SU-DHL-6 (cell line): ENCODE results near the gene SRGAP1.

Experiments
- H2AFZ ChIP-seq: fragments of 200-600 bp; sonication (generic); 2 replicates; pipeline ENCODE4 v1.6.1; 2014; ENCODE audit warnings: low read depth, mild to moderate bottlenecking, moderate library complexity, mixed read lengths, antibody characterized with exemption, low read length; ENCODE audit not compliant: severe bottlenecking
- H3F3A ChIP-seq: fragments of 200-600 bp; shearing (Covaris generic); 2 replicates; pipeline ENCODE4 v1.6.0; 2016; ENCODE audit warnings: antibody characterized with exemption, mild to moderate bottlenecking; ENCODE audit not compliant: insufficient read depth
- H3K27ac ChIP-seq: fragments of 200-600 bp; sonication (generic); 2 replicates; pipeline ENCODE4 v1.5.1; 2016; ENCODE audit warnings: low read depth, mild to moderate bottlenecking, low read length, moderate library complexity, mixed read lengths
- H3K27me3 ChIP-seq: fragments of 200-600 bp; sonication (generic), shearing (Covaris generic); 2 replicates; pipeline ENCODE4 v1.6.0; 2014; ENCODE audit warnings: mild to moderate bottlenecking, low read length
- H3K36me3 ChIP-seq: fragments of 200-600 bp; sonication (generic); 2 replicates; pipeline ENCODE4 v1.6.1; 2014; ENCODE audit warnings: mild to moderate bottlenecking, low read length, mixed read lengths
- H3K4me2 ChIP-seq: fragments of 300-600, 200-600 bp; shearing (Covaris generic), sonication (generic); 2 replicates; pipeline ENCODE4 v1.6.0; 2014; ENCODE audit warnings: low read length, low read depth, mild to moderate bottlenecking; ENCODE audit not compliant: poor library complexity, severe bottlenecking
- H3K4me3 ChIP-seq: fragments of 200-600 bp; sonication (generic); 2 replicates; pipeline ENCODE4 v1.5.1; 2014; ENCODE audit warnings: antibody characterized with exemption, low read length, mild to moderate bottlenecking, mixed read lengths; ENCODE audit not compliant: insufficient read depth, poor library complexity, severe bottlenecking
- H3K79me2 ChIP-seq: fragments of 200-600 bp; sonication (generic); 2 replicates; pipeline ENCODE4 v1.6.1; 2014; ENCODE audit warnings: mild to moderate bottlenecking, low read length, moderate library complexity; ENCODE audit not compliant: insufficient read depth
- H3K9ac ChIP-seq: fragments of 200-600 bp; sonication (generic); 2 replicates; pipeline ENCODE4 v1.7.0; 2014; ENCODE audit warnings: mild to moderate bottlenecking, low read length
- H3K9me2 ChIP-seq: fragments of 200-600 bp; sonication (generic); replicated peaks from 2 replicates; pipeline ENCODE4 v1.6.1; 2014; ENCODE audit warnings: low read length; ENCODE audit not compliant: insufficient read depth
- H3K9me3 ChIP-seq: fragments of 200-600 bp; sonication (generic); 2 replicates; pipeline ENCODE4 v1.6.1; 2014; ENCODE audit warnings: low read length, mixed read lengths; ENCODE audit not compliant: insufficient read depth
- H4K20me1 ChIP-seq: fragments of 200-600 bp; sonication (generic); 2 replicates; pipeline ENCODE4 v1.6.1; 2014; ENCODE audit warnings: low read depth, mild to moderate bottlenecking, antibody characterized with exemption, low read length, moderate library complexity, mixed read lengths
- EZH2phosphoT487 ChIP-seq: fragments of 200-600 bp; sonication (generic), shearing (Covaris generic); conservative IDR thresholded peaks from 2 replicates; pipeline ENCODE4 v1.6.1; 2018; ENCODE audit warnings: mild to moderate bottlenecking, antibody characterized with exemption, low read length, moderate library complexity, mixed read lengths
- TF ChIP-seq, protein P1 (sequence below): fragments of 200-600 bp; sonication (generic); IDR thresholded peaks from one replicate; pipeline ENCODE4 v1.5.1; 2017; ENCODE audit warnings: antibody characterized with exemption, mild to moderate bottlenecking, low read length, moderate library complexity; ENCODE audit not compliant: insufficient read depth, poor library complexity, severe bottlenecking

The SRGAP1 gene

DNA sequence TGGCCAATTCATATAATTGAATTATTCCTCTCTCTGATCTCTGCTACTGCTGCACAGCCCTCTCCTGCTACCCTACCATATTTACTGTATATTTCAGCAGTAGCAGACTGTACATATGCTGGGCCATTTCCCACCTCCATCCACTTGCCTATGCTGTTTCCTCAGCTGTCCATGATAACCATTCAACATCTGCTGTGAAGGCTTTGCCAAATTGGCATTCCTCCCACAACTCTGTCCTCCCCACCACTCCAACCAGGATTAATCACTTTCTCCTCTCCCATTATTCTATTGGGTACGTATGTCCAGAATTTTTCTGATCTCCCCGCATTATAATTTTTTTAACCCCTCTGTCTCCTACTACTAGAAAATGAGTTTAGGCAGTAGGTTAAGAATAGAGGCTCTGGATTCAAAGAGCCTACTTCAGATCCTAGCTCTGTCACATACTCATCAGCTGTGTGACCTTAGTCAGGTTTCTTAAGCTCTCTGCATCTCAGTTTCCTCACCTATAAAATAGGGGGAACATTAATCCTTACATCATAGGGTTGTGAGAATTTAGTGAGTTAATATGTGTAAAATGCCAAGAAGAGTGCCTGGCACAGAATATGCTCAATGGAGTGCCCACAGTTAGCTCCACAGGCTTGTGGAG lies 254.3 kb downstream of the SRGAP1 start:
- Histone ChIP-seq H3K9me2 (no peaks in the 10 kb centered on the region), H3K79me2 (no peaks in the 10 kb centered on the region), H3K9me3 (no peaks in the 10 kb centered on the region), H3K27ac (no peak overlapping the region), H3K27me3 (no peaks in the 10 kb centered on the region), H2AFZ (no peak overlapping the region), H3F3A (no peaks in the 10 kb centered on the region), H3K36me3 (no peaks in the 10 kb centered on the region), H4K20me1 (no peaks in the 10 kb centered on the region), H3K4me2 (no peak overlapping the region), H3K4me3 (no peak overlapping the region), H3K9ac (no peak overlapping the region)
- TF ChIP-seq EZH2phosphoT487 = no peak
- TF ChIP-seq, protein P1, sequence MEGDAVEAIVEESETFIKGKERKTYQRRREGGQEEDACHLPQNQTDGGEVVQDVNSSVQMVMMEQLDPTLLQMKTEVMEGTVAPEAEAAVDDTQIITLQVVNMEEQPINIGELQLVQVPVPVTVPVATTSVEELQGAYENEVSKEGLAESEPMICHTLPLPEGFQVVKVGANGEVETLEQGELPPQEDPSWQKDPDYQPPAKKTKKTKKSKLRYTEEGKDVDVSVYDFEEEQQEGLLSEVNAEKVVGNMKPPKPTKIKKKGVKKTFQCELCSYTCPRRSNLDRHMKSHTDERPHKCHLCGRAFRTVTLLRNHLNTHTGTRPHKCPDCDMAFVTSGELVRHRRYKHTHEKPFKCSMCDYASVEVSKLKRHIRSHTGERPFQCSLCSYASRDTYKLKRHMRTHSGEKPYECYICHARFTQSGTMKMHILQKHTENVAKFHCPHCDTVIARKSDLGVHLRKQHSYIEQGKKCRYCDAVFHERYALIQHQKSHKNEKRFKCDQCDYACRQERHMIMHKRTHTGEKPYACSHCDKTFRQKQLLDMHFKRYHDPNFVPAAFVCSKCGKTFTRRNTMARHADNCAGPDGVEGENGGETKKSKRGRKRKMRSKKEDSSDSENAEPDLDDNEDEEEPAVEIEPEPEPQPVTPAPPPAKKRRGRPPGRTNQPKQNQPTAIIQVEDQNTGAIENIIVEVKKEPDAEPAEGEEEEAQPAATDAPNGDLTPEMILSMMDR = no peak

DNA sequence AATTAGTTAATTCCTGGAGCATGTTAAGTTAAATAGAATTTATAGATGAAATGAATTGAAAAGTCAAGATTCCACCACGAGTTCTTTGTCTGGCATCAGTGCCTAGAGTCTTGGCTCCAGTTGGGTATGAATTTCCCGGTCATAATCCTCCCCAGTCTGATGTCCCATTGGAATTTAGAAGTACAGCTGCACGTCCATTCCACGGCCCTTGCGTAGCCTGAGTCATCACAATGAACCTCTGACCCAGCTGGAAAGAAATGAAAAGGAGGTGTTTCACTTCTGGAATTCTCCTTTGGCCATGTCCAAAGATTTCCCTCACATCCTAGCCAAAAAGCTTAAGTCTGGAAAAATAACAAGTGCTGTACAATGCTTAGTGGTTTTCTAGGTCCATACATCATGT lies 254.9 kb downstream of the SRGAP1 start:
- Histone ChIP-seq H3K4me2 (no peak overlapping the region), H3K9me2 (no peaks in the 10 kb centered on the region), H3K27ac (no peak overlapping the region), H3K79me2 (no peaks in the 10 kb centered on the region), H3K9ac (no peak overlapping the region), H4K20me1 (no peaks in the 10 kb centered on the region), H2AFZ (no peak overlapping the region), H3K27me3 (no peaks in the 10 kb centered on the region), H3F3A (no peaks in the 10 kb centered on the region), H3K4me3 (no peak overlapping the region), H3K36me3 (no peaks in the 10 kb centered on the region), H3K9me3 (no peaks in the 10 kb centered on the region)
- TF ChIP-seq, protein P1 = no peak
- TF ChIP-seq EZH2phosphoT487 = no peak

DNA sequence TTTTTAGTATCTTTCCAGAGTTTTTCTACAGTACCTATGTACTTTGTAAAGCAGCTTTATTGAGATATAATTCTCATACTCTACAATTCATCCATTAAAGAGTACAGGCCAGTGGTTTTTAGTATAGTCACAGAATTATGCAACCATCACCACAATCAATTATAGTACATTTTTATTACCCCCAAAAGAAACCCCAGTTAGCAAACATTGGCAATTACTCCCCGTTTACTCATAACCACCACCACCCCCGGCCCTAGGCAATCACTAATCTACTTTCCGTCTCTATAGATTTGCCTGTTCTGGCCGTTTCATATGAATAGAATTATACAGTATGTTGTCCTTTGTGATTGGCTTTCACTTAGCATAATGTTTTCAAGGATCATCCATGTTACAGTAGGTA lies 257.8 kb downstream of the SRGAP1 start:
- TF ChIP-seq, protein P1 = no peak
- TF ChIP-seq EZH2phosphoT487 = no peak
- no peak overlapping the region for H3K9ac ChIP-seq
- no peaks in the 10 kb centered on the region for H4K20me1 ChIP-seq
- H3K9me3 ChIP-seq = no peaks in the 10 kb centered on the region
- H3K4me2 ChIP-seq = no peak overlapping the region
- no peaks in the 10 kb centered on the region for H3K9me2 ChIP-seq
- no peak overlapping the region for H3K4me3 ChIP-seq
- no peak overlapping the region for H3K27ac ChIP-seq
- H3K79me2 ChIP-seq = no peaks in the 10 kb centered on the region
- H3F3A ChIP-seq = no peaks in the 10 kb centered on the region
- no peak overlapping the region for H2AFZ ChIP-seq
- H3K36me3 ChIP-seq = no peaks in the 10 kb centered on the region
- no peaks in the 10 kb centered on the region for H3K27me3 ChIP-seq
